Jurkat, Clone E6-1 (cell line): ENCODE results near the gene BHLHA15.
A peak's percentile ranks its signal among the peaks of the same experiment; 100 is the strongest.

Source experiments
- DNase-seq: peaks from one replicate; pipeline ENCODE4 v3.0.0-alpha.2; 2011; ENCODE audit warnings: low read depth, low spot score
- H3K4me3 ChIP-seq: 2 replicates; pipeline ENCODE4 v1.5.1; 2011; ENCODE audit warnings: mild to moderate bottlenecking, low read length, control low read depth, moderate library complexity

BHLHA15 gene

GRCh38 chr7:98185101-98185500, 26.1 kb upstream of the BHLHA15 start:
- DNase-seq = peak; percentile 37
- no peak overlapping the region for H3K4me3 ChIP-seq

GRCh38 chr7:98186452-98187137, 24.6 kb upstream of the BHLHA15 start:
- no peak for DNase-seq
- no peak overlapping the region for H3K4me3 ChIP-seq

DNA sequence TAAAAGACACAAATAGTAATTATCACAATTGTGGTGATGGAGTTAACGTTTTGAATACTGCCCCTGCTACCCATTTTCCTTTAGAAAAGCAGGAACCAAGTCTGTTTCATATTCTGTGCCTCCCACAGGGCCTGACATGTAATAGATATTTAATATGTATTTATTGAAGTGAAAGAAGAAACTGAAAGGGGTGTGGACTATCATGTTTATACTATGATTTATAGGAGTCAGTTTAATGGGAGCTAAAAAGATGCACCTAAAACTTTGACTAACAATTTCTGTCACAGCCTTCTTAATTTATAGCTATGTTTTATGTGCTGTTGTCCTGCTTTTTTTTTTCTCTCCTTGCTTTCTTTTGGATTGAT, 24.1 kb upstream of the BHLHA15 start:
- no peak overlapping the region for H3K4me3 ChIP-seq
- DNase-seq = no peak

- DNase-seq = peak; percentile 38
- H3K4me3 ChIP-seq = no peak overlapping the region
These were observed 21.7 kb upstream of the BHLHA15 start for GRCh38 chr7:98189559-98189958.

DNA sequence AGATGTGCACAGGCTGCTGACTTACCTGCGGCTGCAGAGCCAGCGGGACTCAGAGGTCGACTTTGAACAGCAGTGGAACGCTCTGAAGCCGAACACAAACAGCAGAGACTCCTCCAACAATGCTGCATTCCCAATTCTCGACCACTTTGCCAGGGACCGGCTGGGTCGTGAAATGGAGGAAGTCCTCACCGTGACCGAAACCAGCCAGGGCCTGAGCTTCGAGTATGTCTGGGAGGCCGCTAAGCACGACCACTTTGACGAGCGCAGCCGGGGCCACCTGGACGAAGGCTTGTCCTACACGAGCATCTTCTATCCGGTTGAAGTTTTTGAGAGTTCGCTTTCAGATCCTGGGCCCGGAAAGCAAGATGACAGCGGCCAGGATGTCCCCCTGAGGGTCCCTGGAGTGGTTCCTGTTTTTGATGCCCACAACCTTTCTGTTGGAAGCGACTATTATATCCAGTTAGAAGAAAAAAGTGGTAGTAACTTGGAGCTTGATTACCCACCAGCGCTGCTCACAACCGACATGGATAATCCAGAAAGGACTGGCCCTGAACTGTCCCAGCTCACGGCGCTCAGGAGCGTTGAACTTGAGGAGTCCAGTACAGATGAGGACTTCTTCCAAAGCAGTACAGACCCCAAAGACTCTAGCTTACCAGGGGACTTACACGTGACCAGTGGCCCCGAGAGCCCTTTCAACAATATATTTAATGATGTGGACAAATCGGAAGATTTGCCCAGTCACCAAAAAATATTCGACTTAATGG, 19.4 kb upstream of the BHLHA15 start:
- no peak overlapping the region for H3K4me3 ChIP-seq
- DNase-seq = no peak

DNA sequence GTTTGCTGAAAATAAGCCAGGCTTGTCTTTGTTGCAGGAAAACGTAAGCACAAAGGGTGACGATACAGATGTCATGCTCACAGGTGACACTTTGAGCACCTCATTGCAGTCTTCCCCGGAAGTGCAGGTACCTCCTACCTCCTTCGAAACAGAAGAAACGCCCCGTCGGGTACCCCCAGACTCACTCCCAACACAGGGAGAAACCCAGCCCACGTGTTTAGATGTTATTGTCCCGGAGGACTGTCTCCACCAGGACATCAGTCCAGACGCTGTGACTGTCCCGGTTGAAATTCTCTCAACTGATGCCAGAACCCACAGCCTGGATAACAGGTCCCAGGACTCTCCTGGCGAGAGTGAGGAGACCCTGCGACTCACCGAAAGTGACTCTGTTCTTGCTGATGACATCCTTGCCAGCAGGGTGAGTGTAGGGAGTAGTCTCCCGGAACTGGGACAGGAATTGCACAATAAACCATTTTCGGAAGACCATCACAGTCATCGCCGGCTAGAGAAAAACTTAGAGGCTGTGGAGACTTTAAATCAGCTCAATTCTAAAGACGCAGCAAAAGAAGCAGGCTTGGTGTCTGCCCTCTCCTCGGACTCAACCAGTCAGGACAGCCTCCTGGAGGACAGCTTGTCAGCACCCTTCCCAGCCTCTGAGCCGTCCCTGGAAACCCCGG, 18.3 kb upstream of the BHLHA15 start:
- DNase-seq = no peak
- no peak overlapping the region for H3K4me3 ChIP-seq

GRCh38 chr7:98193474-98194180, 17.6 kb upstream of the BHLHA15 start:
- H3K4me3 ChIP-seq = no peak overlapping the region
- DNase-seq = no peak

- DNase-seq = no peak
- H3K4me3 ChIP-seq = no peak overlapping the region
These were observed 17.1 kb upstream of the BHLHA15 start for GRCh38 chr7:98194186-98194585.

- no peak for DNase-seq
- H3K4me3 ChIP-seq = no peak overlapping the region
These were observed 16.4 kb upstream of the BHLHA15 start for GRCh38 chr7:98194672-98195457.

GRCh38 chr7:98196706-98197605, 14.3 kb upstream of the BHLHA15 start:
- DNase-seq = no peak
- H3K4me3 ChIP-seq = no peak overlapping the region

GRCh38 chr7:98199131-98199530, 12.1 kb upstream of the BHLHA15 start:
- no peak for DNase-seq
- H3K4me3 ChIP-seq = no peak overlapping the region

DNA sequence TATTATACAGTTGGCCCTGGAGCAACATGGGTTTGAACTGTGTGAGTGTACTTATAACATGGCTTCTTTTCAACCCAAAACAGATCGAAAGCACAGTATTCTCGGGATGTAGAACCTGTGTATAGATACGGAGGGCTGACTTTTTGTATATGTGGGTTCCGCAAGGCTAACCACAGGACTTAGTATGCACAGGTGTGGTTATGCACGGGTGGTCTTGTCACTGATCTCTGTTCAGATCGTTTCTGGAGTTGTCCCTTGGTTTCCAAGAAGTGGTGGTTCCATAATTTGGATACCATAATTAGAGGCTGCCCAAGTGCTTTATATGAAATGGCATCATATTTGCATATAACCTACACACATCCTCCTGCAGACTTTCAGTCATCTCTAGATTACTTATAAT, 10.9 kb upstream of the BHLHA15 start:
- H3K4me3 ChIP-seq = no peak overlapping the region
- DNase-seq = peak; percentile 22

GRCh38 chr7:98202367-98203195, 8.7 kb upstream of the BHLHA15 start:
- peak; percentile 83 for DNase-seq
- H3K4me3 ChIP-seq = no peak overlapping the region

GRCh38 chr7:98203261-98203963, 7.8 kb upstream of the BHLHA15 start:
- DNase-seq = no peak
- H3K4me3 ChIP-seq = no peak overlapping the region

DNA sequence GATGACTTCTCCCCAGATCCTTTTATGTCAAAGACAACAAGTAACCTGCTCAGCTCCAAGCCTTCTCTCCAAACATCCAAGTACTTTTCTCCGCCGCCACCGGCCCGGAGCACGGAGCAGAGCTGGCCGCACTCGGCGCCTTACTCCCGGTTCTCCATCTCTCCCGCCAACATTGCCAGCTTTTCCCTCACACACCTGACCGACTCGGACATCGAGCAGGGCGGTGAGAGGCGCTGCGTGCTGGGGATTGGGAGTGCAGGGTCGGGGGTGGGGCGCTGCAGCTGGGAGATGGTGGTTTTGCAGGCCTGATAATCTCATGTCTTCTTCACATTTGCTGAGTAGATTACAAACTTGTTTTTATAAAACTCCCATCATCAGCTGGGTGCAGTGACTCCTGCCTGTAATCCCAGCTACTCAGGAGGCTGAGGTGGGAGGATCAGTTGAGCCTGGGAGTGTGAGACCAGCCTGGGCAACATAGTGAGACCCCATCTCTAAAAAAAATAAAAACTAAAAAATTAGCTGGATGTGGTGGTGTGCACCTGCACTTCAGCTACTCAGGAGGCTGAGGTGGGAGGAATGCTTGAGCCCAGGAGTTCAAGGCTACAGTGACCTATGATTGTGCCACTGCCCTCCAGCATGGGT, 7.2 kb upstream of the BHLHA15 start:
- no peak overlapping the region for H3K4me3 ChIP-seq
- no peak for DNase-seq

DNA sequence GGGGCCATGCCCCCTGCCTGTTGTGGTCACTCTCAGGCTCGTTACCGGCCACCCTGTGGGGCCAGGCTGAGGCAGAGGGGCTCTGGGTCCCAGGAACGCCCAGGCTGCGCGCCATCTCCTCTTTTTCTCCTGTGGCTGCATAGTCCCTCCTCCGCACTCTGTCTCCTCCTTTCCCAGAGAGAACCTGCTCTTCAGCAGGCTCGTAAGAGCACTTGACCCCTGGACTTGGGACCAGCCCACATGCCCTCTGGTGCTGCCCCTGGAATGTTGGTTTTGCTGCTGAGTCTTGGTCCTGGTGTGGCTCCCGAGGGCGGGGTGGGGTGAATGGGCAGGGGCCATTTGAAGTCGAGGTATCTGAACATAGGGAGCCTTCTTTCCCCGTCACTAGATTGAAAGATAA, 6.6 kb upstream of the BHLHA15 start:
- H3K4me3 ChIP-seq = no peak overlapping the region
- DNase-seq = no peak
